ENCODE data around the gene LTB4R. TPM values are rescaled to one million over a fixed set of nuclear protein-coding genes. Genes with fewer than 3 reads are reported as not detected.

LTB4R gene
- total RNA-seq, 1 experiment from 2014 or later: 0.48 TPM

DNA sequence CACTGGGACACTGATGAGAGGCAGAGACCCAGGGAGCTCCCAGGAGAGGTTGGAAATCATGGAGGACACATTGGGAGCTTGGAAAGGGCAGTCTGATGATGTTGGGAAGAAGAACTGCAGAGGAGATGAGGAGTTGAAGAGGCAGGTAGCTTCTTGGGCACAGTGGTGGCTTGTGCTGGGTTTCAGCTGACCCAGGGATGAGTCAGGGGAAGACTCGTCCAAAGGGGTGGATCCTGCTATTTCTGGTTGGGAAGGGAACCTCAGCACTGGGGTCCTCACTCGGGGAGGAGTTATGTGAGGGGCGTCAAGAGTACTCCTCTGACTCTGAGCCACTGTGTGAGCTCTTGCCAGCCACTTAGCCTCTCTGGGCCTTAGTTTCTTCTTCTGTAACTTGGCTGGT, 12.0 kb downstream of the LTB4R start:
- DNase-seq (ENCODE audit: low read depth): no peak

- DNase-seq (ENCODE audit: low read depth): no peak
Observed at GRCh38 chr14:24324024-24324423, 12.7 kb downstream of the LTB4R start.

DNA sequence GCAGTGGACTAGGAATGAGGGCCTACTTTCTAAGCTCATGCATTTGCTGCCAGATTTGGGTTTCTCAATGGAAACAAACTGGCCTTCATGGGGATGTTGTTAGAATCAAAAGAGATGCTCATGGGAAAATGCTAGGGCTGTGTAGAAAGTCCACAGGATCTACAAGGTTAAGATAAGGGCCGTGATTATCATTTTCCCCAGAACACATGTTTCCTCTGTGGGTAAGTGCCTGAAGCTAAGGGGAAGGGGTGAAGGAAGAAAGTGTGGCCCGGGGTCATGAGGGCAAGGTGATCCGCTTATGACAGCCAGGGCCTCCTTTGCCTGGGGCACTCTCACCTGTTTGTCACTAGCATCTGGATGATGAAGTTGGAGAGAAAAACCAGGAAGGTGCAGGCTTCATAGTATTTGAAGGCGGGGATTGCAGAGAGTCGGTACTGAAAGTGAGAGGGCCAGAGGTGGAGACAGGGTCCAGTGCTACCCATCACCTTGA, 13.8 kb downstream of the LTB4R start:
- DNase-seq (ENCODE audit: low read depth): no peak

GRCh38 chr14:24325963-24326362, 14.7 kb downstream of the LTB4R start:
- DNase-seq (ENCODE audit: low read depth): no peak

- DNase-seq (ENCODE audit: low read depth): no peak
Observed at GRCh38 chr14:24327303-24327702, 16.0 kb downstream of the LTB4R start.

DNA sequence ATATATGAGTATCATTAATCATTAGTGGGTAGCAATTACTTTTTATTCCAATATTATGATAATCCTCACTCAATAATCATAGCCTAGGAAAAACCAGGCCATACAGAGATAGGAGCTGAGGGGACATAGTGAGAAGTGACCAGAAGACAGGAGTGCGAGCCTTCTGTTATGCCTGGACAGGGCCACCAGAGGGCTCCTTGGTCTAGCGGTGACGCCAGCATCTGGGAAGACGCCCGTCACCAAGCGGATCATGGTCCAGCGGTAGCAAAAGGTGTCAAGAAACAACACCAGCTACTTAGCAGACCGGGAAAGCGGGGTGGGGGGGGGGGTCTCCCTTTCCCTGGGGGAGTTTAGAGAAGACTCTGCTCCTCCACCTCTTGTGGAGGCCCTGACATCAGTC, 16.6 kb downstream of the LTB4R start:
- peak; percentile 22 for DNase-seq (ENCODE audit: low read depth)

GRCh38 chr14:24329073-24329663, 17.9 kb downstream of the LTB4R start:
- DNase-seq (ENCODE audit: low read depth): no peak

DNA sequence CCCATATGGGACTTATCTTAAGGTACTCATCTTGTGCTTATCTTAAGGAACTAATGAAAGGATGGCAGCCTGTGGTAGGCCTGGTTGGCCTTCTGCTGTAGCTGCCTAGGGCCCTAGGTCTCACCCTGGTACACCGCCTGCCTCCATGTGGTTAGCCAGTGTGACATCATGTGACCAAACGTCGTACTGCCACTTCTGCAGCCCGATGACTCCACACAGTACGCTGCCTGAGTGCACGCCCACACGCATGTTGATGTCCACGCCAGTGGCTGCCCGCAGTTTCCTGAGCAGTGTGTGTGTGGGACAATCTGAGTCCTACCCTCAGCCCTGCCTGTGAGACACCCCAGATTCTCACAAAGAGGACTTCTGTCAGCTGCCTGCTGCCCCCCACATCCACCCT, 18.4 kb downstream of the LTB4R start:
- DNase-seq (ENCODE audit: low read depth): no peak

DNA sequence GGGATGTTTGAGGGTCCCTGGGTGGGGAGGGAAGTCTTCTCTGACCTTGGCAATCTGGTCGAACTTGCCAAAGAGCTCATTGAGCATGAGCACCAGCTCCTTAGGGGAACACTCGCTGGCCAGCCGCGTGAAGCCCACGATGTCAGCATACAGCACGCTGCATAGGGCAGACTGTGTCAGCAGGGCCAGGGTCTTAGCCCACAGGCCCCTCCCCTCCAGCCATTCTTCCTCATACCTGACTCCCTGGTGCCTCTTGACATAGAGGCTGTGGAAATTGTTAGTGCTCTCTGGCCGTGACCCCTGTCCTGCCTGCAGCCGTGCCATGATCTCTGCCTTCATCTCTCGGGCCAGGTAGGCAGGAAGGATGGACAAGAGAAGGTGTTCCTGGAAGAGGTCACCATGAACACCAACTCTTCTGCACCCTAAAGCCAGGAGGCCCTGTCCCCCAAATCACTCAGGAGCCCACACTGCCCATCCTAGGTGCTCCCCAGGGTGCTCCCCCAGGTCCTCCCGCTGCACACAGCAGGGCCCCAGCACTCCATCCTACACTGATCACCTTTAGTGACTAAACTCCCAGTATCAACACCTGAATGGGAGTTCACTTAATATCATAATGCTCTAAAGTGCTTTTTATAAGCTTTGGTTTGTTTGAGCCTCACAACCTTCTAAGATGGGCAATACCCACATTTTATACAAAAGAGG, 19.8 kb downstream of the LTB4R start:
- DNase-seq (ENCODE audit: low read depth): no peak

DNA sequence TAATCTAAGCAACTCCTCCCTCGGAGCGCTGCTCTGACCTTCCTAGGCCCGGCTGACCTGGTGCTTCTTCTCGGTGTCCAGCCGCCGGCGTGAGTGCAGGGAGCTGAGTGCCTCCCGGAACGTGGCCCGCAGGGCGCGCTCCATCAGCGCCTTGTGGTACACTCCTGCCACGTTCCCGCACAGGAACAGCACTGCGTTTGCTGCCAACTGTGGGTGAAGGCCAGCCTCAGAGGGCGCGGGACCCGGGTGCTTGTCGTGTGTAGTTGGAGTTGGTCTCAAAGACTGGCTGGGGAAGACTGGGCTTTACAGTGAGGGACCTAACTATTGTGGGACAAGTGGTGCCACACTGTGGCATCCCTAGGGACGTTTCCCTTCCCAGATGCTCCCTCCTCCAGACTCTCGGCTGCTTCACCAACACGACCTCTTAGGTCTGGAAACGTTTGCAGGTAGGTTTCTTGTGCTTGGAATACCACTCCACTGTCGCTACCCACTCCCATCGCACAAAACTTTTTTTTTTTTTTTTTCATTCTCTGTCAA, 20.5 kb downstream of the LTB4R start:
- no peak for DNase-seq (ENCODE audit: low read depth)

DNA sequence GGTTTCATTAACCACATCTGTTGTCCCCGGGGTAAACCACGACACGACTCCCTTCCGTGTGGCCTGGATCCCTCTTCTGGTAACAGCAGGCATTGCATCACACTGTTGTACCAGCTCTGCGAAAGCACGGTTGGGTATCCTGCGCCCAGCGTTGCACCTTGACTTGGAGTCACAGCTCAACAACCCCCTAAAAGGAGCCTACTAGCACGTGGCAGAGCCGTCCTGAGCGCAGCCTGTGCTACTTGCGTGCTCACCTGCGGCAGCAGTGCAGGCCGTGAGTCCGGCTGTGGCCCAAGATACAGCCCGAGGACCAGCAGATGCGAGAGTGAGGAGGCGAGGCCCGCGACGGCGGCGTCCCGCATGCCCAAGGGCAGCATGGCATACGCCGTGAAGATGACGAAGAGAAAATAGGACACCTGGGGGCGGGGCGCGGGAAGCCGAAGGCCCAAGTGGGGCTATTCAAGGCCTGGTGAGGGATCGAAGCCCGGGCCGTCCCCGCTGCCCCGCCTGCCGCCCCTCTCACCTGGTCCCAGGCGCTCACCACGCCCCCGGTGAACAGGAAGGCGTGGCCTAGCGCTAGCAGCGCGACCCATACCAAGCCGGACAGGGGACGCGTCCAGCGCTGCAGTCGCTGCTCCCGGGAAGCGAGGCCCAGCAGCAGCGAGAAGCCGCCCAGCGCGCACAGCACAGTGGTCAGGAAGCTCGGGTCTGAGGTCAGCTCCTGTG, 21.1 kb downstream of the LTB4R start:
- DNase-seq (ENCODE audit: low read depth): peak; percentile 68

- no peak for DNase-seq (ENCODE audit: low read depth)
Observed at GRCh38 chr14:24334431-24335291, 23.4 kb downstream of the LTB4R start, which contains the start of gene ADCY4. TSS of gene ADCY4 (minus strand) at chr14:24335071. CDS start at chr14:24334652, 419 bp downstream.

DNA sequence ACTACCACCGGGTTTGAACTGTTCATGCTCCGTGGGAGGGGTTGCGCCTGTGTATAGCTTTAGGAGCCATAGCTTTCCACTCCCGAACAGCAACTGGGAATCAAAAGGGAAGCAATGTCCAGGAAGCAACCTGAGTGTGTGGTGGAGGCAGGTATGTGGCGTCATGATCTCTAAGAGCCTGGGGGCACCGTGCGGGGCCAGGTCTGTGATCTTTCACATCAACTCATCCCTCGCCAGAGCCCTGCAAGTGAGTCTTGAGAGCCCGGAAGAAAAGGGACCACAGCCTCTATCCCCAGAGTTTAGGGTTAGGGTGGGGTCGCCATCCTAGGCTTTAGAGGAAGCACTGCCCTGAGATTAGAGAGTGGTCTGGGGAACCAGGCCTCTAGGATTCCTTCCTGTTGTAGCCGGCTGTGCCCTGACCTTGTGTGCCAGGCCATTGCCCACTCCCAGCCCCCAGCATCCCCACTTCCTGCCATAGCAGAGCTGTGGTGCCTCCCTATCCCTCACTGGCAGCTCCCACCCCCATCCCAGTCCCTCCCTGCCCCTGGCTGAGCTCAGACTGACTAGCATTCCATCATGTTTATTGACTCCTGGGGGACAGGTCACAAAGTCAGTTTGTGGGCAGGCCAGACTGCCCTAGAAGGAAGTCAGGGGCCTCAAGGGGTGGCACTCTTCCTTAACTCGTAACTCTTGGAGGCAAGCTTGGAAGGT, 24.3 kb downstream of the LTB4R start:
- no peak for DNase-seq (ENCODE audit: low read depth)

- no peak for DNase-seq (ENCODE audit: low read depth)
Observed at GRCh38 chr14:24337144-24337823, 26.0 kb downstream of the LTB4R start.

DNA sequence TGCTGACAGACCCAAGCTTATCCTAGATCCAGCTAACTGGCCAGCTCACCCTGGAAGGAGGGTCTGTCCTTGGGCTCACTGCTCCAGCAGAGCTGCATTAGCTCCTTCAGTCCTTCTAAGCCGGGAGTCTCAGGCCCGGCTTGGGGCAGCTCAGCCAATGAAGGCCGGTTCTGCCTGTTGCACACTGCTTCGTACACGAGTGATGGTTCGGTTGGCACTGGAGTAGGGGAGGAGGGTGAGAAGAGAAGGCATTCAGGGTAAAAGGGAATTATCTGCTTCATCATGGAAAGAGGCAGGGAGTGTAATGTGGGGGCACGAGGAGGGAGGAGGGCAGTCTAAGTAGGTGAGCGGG, 26.5 kb downstream of the LTB4R start:
- DNase-seq (ENCODE audit: low read depth): no peak

- DNase-seq (ENCODE audit: low read depth): no peak
Observed at GRCh38 chr14:24338843-24339242, 27.5 kb downstream of the LTB4R start.

- no peak for DNase-seq (ENCODE audit: low read depth)
Observed at GRCh38 chr14:24339284-24340151, 28.2 kb downstream of the LTB4R start, which contains the start of gene RIPK3. TSS of gene RIPK3 (minus strand) at chr14:24339991. CDS start at chr14:24339826, 165 bp downstream.

GRCh38 chr14:24340606-24341005, 29.3 kb downstream of the LTB4R start:
- DNase-seq (ENCODE audit: low read depth): no peak

DNA sequence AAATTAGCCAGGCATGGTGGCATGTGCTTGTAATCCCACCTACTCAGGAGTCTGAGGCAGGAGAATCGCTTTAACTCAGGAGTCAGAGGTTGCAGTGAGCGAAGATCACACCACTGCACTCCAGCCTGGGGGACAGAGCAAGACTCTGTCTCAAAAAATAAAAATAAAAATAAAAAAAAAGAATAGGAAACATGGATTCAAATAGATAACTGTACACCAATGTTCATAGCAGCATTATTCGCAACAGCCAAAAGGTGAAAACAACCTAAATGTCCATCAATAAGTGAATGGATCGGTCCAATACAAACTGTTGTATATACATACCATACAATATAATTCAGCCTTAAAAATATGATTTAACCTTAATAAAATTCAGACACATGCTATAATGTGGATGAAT, 31.6 kb downstream of the LTB4R start:
- DNase-seq (ENCODE audit: low read depth): no peak
